ENCODE data around the gene MACROH2A1.

Gene MACROH2A1

GRCh38 chr5:135339189-135339588 is 59.8 kb downstream of the MACROH2A1 start:
- DNase-seq (ENCODE audit: insufficient read length, low spot score) (no peak), FAIRE-seq (no peak)
- no peak for TF ChIP-seq POLR2A (IDR thresholded peaks at IDR 0.05; ENCODE audit: low read depth, low read length)

GRCh38 chr5:135337064-135337463 is 62.0 kb downstream of the MACROH2A1 start:
- DNase-seq (ENCODE audit: insufficient read length, low spot score) (no peak), FAIRE-seq (no peak)
- no peak for TF ChIP-seq POLR2A (IDR thresholded peaks at IDR 0.05; ENCODE audit: low read depth, low read length)

- no peak for TF ChIP-seq POLR2A (IDR thresholded peaks at IDR 0.05; ENCODE audit: low read depth, low read length)
- DNase-seq (ENCODE audit: insufficient read length, low spot score) = no peak
- FAIRE-seq = no peak
Observed at GRCh38 chr5:135335031-135335828, 63.8 kb downstream of the MACROH2A1 start.

- TF ChIP-seq POLR2A (IDR thresholded peaks at IDR 0.05; ENCODE audit: low read depth, low read length) = no peak
- FAIRE-seq = no peak
- no peak for DNase-seq (ENCODE audit: insufficient read length, low spot score)
Observed at GRCh38 chr5:135333732-135334515, 65.1 kb downstream of the MACROH2A1 start.

GRCh38 chr5:135332519-135333150 is 66.4 kb downstream of the MACROH2A1 start:
- DNase-seq (ENCODE audit: insufficient read length, low spot score) (peak; percentile 73), FAIRE-seq (no peak)
- no peak for TF ChIP-seq POLR2A (IDR thresholded peaks at IDR 0.05; ENCODE audit: low read depth, low read length)

- TF ChIP-seq POLR2A (IDR thresholded peaks at IDR 0.05; ENCODE audit: low read depth, low read length) = no peak
- no peak for FAIRE-seq
- DNase-seq (ENCODE audit: insufficient read length, low spot score) = no peak
Observed at GRCh38 chr5:135331612-135332011, 67.4 kb downstream of the MACROH2A1 start.

GRCh38 chr5:135330798-135331096 is 68.3 kb downstream of the MACROH2A1 start:
- no peak for TF ChIP-seq POLR2A (IDR thresholded peaks at IDR 0.05; ENCODE audit: low read depth, low read length)
- no peak for FAIRE-seq
- DNase-seq (ENCODE audit: insufficient read length, low spot score) = no peak

GRCh38 chr5:135329913-135330797 is 68.9 kb downstream of the MACROH2A1 start:
- FAIRE-seq = no peak

GRCh38 chr5:135329066-135329912 is 69.7 kb downstream of the MACROH2A1 start:
- TF ChIP-seq POLR2A (IDR thresholded peaks at IDR 0.05; ENCODE audit: low read depth, low read length) = no peak
- DNase-seq (ENCODE audit: insufficient read length, low spot score) (no peak), FAIRE-seq (no peak)

More at GRCh38 chr5:135329913-135330797, 68.9 kb downstream of the MACROH2A1 start:
- TF ChIP-seq POLR2A (IDR thresholded peaks at IDR 0.05; ENCODE audit: low read depth, low read length) = no peak
- no peak for DNase-seq (ENCODE audit: insufficient read length, low spot score)

- FAIRE-seq (no peak), DNase-seq (ENCODE audit: insufficient read length, low spot score) (no peak)
- no peak for TF ChIP-seq POLR2A (IDR thresholded peaks at IDR 0.05; ENCODE audit: low read depth, low read length)
Observed at GRCh38 chr5:135328128-135328687, 70.8 kb downstream of the MACROH2A1 start.

- no peak for FAIRE-seq
- no peak for DNase-seq (ENCODE audit: insufficient read length, low spot score)
- no peak for TF ChIP-seq POLR2A (IDR thresholded peaks at IDR 0.05; ENCODE audit: low read depth, low read length)
Observed at GRCh38 chr5:135327429-135328127, 71.5 kb downstream of the MACROH2A1 start.

Measured in H54 (cell line).